Measurements from ENCODE around the gene GTF2IRD1.

- TF ChIP-seq POLR2A (IDR thresholded peaks at IDR 0.05) (no peak), CTCF (IDR thresholded peaks at IDR 0.05) (no peak)
These were observed 115.0 kb downstream of the GTF2IRD1 start for GRCh38 chr7:74568658-74569057.

Measured in Peyer's patch (tissue), 4 donors.